CD4-positive, alpha-beta T cell (primary cell): ENCODE data around the gene ASB10. TPM values are rescaled to one million over a fixed set of nuclear protein-coding genes. Genes with fewer than 3 reads are reported as not detected.
A peak's percentile ranks its signal among the peaks of the same experiment; 100 is the strongest.

ENCODE experiments used
- ATAC-seq: fragments of 200-7000 bp; cut with Tn5 transposase; one replicate; pipeline ENCODE4 v1.10.0; 2022; ENCODE audit warnings: mild to moderate bottlenecking; ENCODE audit not compliant: poor library complexity
- CTCF ChIA-PET: fragments of 350-600 bp; sonication (Branson Sonifier 250); formaldehyde crosslinking; loops from one replicate; lab custom pipeline; 2021; ENCODE audit warnings: antibody characterized with exemption, inconsistent platforms; lab: Charles Lee
- POLR2A ChIA-PET: fragments of 350-600 bp; sonication (Branson Sonifier 250); formaldehyde crosslinking; loops from one replicate; lab custom pipeline; 2021; ENCODE audit warnings: antibody characterized with exemption, inconsistent platforms; lab: Charles Lee
- DNase-seq, 14 experiments: peaks; one replicate each; pipeline ENCODE4 v3.0.0-alpha.2; 2013 to 2020; ENCODE audit warnings: mixed read lengths in 2 of 14
- H3K27ac ChIP-seq, 2 donors: one replicate each; pipeline versions ENCODE4 v1.5.1 to v1.7.0; 2013; ENCODE audit warnings: low read length in 2 of 2, low read depth in 1 of 2, mild to moderate bottlenecking in 1 of 2
- H3K27me3 ChIP-seq, 2 experiments: 1 replicate in 1 of 2; 2 replicates in 1 of 2; pipeline versions ENCODE4 v1.6.1 to v1.7.0; 2013; ENCODE audit warnings: low read length in 2 of 2, control low read depth in 1 of 2, mild to moderate bottlenecking in 1 of 2, moderate library complexity in 1 of 2; ENCODE audit not compliant: insufficient read depth in 2 of 2, control insufficient read depth in 1 of 2
- H3K36me3 ChIP-seq: one replicate; pipeline ENCODE4 v1.6.1; 2013; ENCODE audit warnings: low read length, control low read depth; ENCODE audit not compliant: insufficient read depth
- H3K4me1 ChIP-seq: one replicate; pipeline ENCODE4 v1.6.1; 2013; ENCODE audit warnings: low read length, control low read depth; ENCODE audit not compliant: insufficient read depth
- H3K4me3 ChIP-seq: one replicate; pipeline ENCODE4 v1.5.1; 2013; ENCODE audit warnings: mild to moderate bottlenecking, low read length, moderate library complexity
- H3K9me3 ChIP-seq, 2 experiments: 1 replicate in 1 of 2; 2 replicates in 1 of 2; pipeline versions ENCODE4 v1.6.1 to v1.7.0; 2013; ENCODE audit warnings: low read length in 2 of 2, mild to moderate bottlenecking in 2 of 2, control low read depth in 1 of 2, moderate library complexity in 1 of 2; ENCODE audit not compliant: control insufficient read depth in 1 of 2, insufficient read depth in 1 of 2
- H3K27ac Mint-ChIP-seq: one replicate; pipeline ENCODE4 v1.8.0; 2020; ENCODE audit warnings: mixed read lengths
- H3K27me3 Mint-ChIP-seq: one replicate; pipeline ENCODE4 v1.8.0; 2021; ENCODE audit warnings: mixed read lengths
- H3K36me3 Mint-ChIP-seq: one replicate; pipeline ENCODE4 v1.8.0; 2021; ENCODE audit warnings: low read depth, mixed read lengths
- H3K4me1 Mint-ChIP-seq: one replicate; pipeline ENCODE4 v1.8.0; 2021; ENCODE audit warnings: low read depth, mixed read lengths
- H3K4me3 Mint-ChIP-seq: one replicate; pipeline ENCODE4 v1.8.0; 2020; ENCODE audit warnings: mild to moderate bottlenecking, mixed read lengths
- H3K9me3 Mint-ChIP-seq: one replicate; pipeline ENCODE4 v1.8.0; 2020; ENCODE audit warnings: mixed read lengths
- CTCF ChIP-seq: fragments of 200-600 bp; IDR thresholded peaks from one replicate; pipeline ENCODE4 v1.8.0; 2022; ENCODE audit warnings: antibody characterized with exemption, mild to moderate bottlenecking
- intact Hi-C, 2 experiments: fragments of 100-400 bp; cut with DNase I in 1 of 2; cut with micrococcal nuclease in 1 of 2; formaldehyde crosslinking; loops; one replicate each; pipeline versions ENCODE4 v1.15.1 to v1.9.0; 2023 to 2025; cut with DNase I, micrococcal nuclease
- total RNA-seq, 174 experiments: library from RNA in 2 of 174; stranded (reverse) in 2 of 174; gene quantifications; one replicate each; pipeline ENCODE4 v1.2.3 and lab custom pipeline; 2021 to 2026

Gene ASB10
- total RNA-seq, 2 experiments from 2014 or later, result not detected

GRCh38 chr7:151228024-151228866 lies 41.2 kb upstream of the ASB10 start:
- Histone ChIP-seq H3K27ac (no peak overlapping the region), H3K36me3 (peaks cover 19% of the 10 kb centered on the region), H3K27me3 (no peaks in the 10 kb centered on the region), H3K9me3 (no peaks in the 10 kb centered on the region), H3K4me1 (peaks cover 46% of the 10 kb centered on the region), H3K4me3 (peak overlapping the region; percentile 90)
- peaks cover 51% of the 10 kb centered on the region for H3K36me3 Mint-ChIP-seq
- intact Hi-C loops, result loop anchor here (5.0 kb wide), 3 partner anchors 124 to 1511 kb away; partner anchors contain the start of gene RHEB (in 1 of the 2)
- H3K4me3 Mint-ChIP-seq, result peak overlapping the region; percentile 99
- DNase-seq (no peak), ATAC-seq (no peak)
- peaks cover 47% of the 10 kb centered on the region for H3K4me1 Mint-ChIP-seq
- CTCF ChIA-PET, result interaction anchor here (1.2 to 2.0 kb wide), 2 partner anchors 15 to 1603 kb away, joined by 3 to 16 read pairs; no protein-coding TSS in a partner anchor
- no peaks in the 10 kb centered on the region for H3K27me3 Mint-ChIP-seq
- no peak for TF ChIP-seq CTCF
- no peaks in the 10 kb centered on the region for H3K9me3 Mint-ChIP-seq
- H3K27ac Mint-ChIP-seq, result peak overlapping the region; percentile 90
- POLR2A ChIA-PET, result interaction anchor here (0.6 to 1.7 kb wide), 5 partner anchors 9 to 216 kb away, joined by 3 to 25 read pairs (median 7); partner anchors contain the start of gene NUB1

DNA sequence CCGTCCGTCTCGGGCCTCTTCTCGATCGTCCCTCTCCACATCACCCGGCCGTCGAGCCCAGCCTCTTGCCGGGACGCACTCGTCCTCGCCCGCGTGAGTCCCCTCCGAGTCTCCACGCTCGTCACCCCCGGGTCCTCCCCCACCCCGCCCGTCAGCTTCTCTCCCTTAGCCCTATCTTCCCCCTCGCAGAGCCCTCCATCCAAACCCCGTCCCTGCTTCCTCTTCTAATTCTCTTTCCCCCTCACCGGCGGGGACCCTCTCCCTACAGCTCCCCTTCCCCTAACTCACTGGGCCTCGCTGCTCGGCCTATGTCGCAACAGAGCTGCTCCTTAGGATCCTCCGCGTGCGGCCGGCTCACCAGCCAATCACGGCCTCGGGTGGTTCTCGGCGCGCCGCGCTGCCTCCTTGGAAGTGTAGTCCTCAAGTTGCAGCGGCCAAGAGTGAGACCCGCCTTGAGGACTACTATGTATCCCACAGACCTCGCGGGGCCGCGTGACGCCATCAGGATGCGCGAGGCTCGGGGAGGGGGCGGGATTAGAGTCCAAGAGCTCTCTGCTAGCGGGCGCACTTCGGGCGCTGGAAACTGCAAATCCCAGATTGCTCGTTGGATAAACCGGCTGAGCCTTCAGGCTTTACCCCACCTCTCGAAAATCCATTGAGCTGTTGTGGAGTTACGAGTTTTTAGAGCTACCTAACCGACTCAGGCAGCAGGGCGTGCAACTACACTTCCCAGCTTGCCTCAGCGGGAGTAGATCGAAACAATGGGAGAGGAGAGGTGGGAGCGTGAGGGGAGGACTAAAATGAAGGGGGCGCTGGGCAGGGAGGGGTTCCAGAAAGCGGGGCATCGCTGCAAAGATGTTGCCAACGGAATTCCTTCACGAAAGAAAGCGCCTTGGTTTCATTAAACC lies 40.1 kb upstream of the ASB10 start, which contains the start of gene ABCF2:
ABCF2 (minus strand) TSS at position 331 of the 908 bp plus-strand sequence. CDS start 747 bp downstream, outside the sequence.
- peaks cover 38% of the 10 kb centered on the region for H3K4me1 ChIP-seq
- peak within 1 kb of the TSS; percentile 99 for H3K4me3 Mint-ChIP-seq
- peak within 1 kb of the TSS; percentile 90 for H3K27ac Mint-ChIP-seq
- peaks cover 55% of the 10 kb centered on the region for H3K36me3 Mint-ChIP-seq
- TF ChIP-seq CTCF, result no peak
- no peaks in the 10 kb centered on the region for H3K9me3 ChIP-seq
- H3K9me3 Mint-ChIP-seq, result no peaks in the 10 kb centered on the region
- peaks cover 41% of the 10 kb centered on the region for H3K4me1 Mint-ChIP-seq
- ChIA-PET POLR2A (interaction anchor here (0.6 to 1.7 kb wide), 12 partner anchors 8 to 697 kb away, joined by 3 to 25 read pairs (median 4); partner anchors contain the start of gene NUB1), CTCF (interaction anchor here (1.0 to 2.0 kb wide), 6 partner anchors 16 to 1602 kb away, joined by 3 to 16 read pairs (median 3); partner anchors contain the start of genes ABCB8 and GBX1)
- no peaks in the 10 kb centered on the region for H3K27me3 Mint-ChIP-seq
- H3K27ac ChIP-seq, result peak within 1 kb of the TSS; percentile 63 to 71
- ATAC-seq (peak; percentile 99), DNase-seq (peak; percentile 93 to 99 (median 97))
- intact Hi-C loops, result loop anchor here (2.0 to 5.0 kb wide), 6 partner anchors 18 to 1510 kb away; partner anchors contain the start of gene RHEB (in 1 of the 2)
- no peaks in the 10 kb centered on the region for H3K27me3 ChIP-seq
- H3K4me3 ChIP-seq, result peak within 1 kb of the TSS; percentile 90
- H3K36me3 ChIP-seq, result peaks cover 30% of the 10 kb centered on the region

DNA sequence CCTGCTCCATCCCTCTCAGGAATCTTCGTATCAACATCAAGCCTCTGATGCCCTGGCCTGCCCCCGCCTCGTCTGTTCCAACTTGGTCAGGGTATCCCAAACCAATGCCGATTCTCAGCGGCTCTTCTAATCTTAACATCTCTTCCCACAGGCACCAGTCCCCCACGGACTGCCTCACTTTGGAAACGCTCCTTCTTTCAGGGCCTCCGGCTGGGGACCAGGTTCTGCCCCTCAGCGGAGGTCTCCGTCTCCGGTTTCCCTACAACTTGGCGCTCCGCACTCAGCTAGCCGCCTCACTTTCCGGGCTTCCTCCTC lies 39.5 kb upstream of the ASB10 start:
- H3K27ac ChIP-seq, result peak overlapping the region; percentile 63 to 71
- peaks cover 32% of the 10 kb centered on the region for H3K4me1 ChIP-seq
- H3K9me3 Mint-ChIP-seq, result no peaks in the 10 kb centered on the region
- H3K9me3 ChIP-seq, result no peaks in the 10 kb centered on the region
- CTCF ChIA-PET, result interaction anchor here (1.1 to 2.0 kb wide), 5 partner anchors 17 to 406 kb away, joined by 3 to 16 read pairs (median 3); partner anchors contain the start of gene GBX1
- H3K36me3 ChIP-seq, result peaks cover 37% of the 10 kb centered on the region
- peaks cover 55% of the 10 kb centered on the region for H3K36me3 Mint-ChIP-seq
- H3K4me3 Mint-ChIP-seq, result peak overlapping the region; percentile 99
- no peak for DNase-seq
- peak overlapping the region; percentile 90 for H3K4me3 ChIP-seq
- peaks cover 35% of the 10 kb centered on the region for H3K4me1 Mint-ChIP-seq
- H3K27me3 Mint-ChIP-seq, result no peaks in the 10 kb centered on the region
- intact Hi-C loops, result loop anchor here (2.0 to 5.0 kb wide), 6 partner anchors 18 to 1509 kb away; partner anchors contain the start of gene RHEB (in 1 of the 2)
- H3K27me3 ChIP-seq, result no peaks in the 10 kb centered on the region
- peak overlapping the region; percentile 90 for H3K27ac Mint-ChIP-seq
- peak; percentile 4 for ATAC-seq
- TF ChIP-seq CTCF, result no peak
- POLR2A ChIA-PET, result interaction anchor here (0.8 to 1.7 kb wide), 9 partner anchors 11 to 126 kb away, joined by 3 to 25 read pairs (median 5); partner anchors contain the start of gene NUB1
